DND-41 (cell line): Measurements from ENCODE around the gene DCLK2.

Experiments
- ATAC-seq: fragments of 200-7000 bp; cut with Tn5 transposase; 3 replicates; pipeline ENCODE4 v1.9.1; 2021; ENCODE audit warnings: low read depth; ENCODE audit not compliant: insufficient read depth
- DNase-seq: peaks from one replicate; pipeline ENCODE4 v3.0.0-alpha.2; 2020
- H2AFZ ChIP-seq: 2 replicates; pipeline ENCODE4 v1.6.0; 2012; ENCODE audit warnings: low read depth, low read length
- H3K27ac ChIP-seq: 2 replicates; pipeline ENCODE4 v1.5.1; 2012; ENCODE audit warnings: low read length, inconsistent platforms
- H3K27me3 ChIP-seq: fragments of 200-600 bp; sonication (generic); 2 replicates; pipeline ENCODE4 v1.6.0; 2012; ENCODE audit warnings: low read length, mild to moderate bottlenecking, inconsistent platforms; ENCODE audit not compliant: insufficient read depth, poor library complexity
- H3K36me3 ChIP-seq: 2 replicates; pipeline ENCODE4 v1.5.1; 2012; ENCODE audit warnings: low read length, inconsistent platforms; ENCODE audit not compliant: insufficient read depth
- H3K4me1 ChIP-seq: 2 replicates; pipeline ENCODE4 v1.5.1; 2012; ENCODE audit warnings: mild to moderate bottlenecking, low read length; ENCODE audit not compliant: insufficient read depth
- H3K4me2 ChIP-seq: 2 replicates; pipeline ENCODE4 v1.6.0; 2012; ENCODE audit warnings: mild to moderate bottlenecking, moderate library complexity, low read length, inconsistent platforms; ENCODE audit not compliant: insufficient read depth
- H3K4me3 ChIP-seq, 2 experiments: fragments of 200-600 bp in 1 of 2; shearing (Covaris generic) in 1 of 2; 2 replicates each; pipeline ENCODE4 v1.5.1; 2012 to 2016; ENCODE audit warnings: inconsistent platforms in 2 of 2, low read length in 2 of 2, mild to moderate bottlenecking in 2 of 2, low read depth in 1 of 2, moderate library complexity in 1 of 2
- H3K79me2 ChIP-seq: 2 replicates; pipeline ENCODE4 v1.6.0; 2012; ENCODE audit warnings: low read length, inconsistent platforms; ENCODE audit not compliant: insufficient read depth
- H3K9ac ChIP-seq: 2 replicates; pipeline ENCODE4 v1.6.0; 2012; ENCODE audit warnings: low read depth, mild to moderate bottlenecking, inconsistent platforms, low read length, moderate library complexity
- H3K9me3 ChIP-seq: 2 replicates; pipeline ENCODE4 v1.5.1; 2012; ENCODE audit warnings: low read length, moderate library complexity, mild to moderate bottlenecking, inconsistent platforms; ENCODE audit not compliant: insufficient read depth, severe bottlenecking
- H4K20me1 ChIP-seq: 2 replicates; pipeline ENCODE4 v1.6.0; 2012; ENCODE audit warnings: low read length; ENCODE audit not compliant: insufficient read depth
- CTCF ChIP-seq: IDR thresholded peaks from 2 replicates; pipeline ENCODE4 v1.5.1; 2012; ENCODE audit warnings: borderline replicate concordance, low read length, moderate library complexity, mild to moderate bottlenecking; ENCODE audit not compliant: poor library complexity, severe bottlenecking; ENCODE audit errors: extremely low read depth
- EZH2 ChIP-seq: IDR thresholded peaks from 3 replicates; pipeline ENCODE4 v1.6.1; 2012; ENCODE audit warnings: borderline replicate concordance, low read depth, mild to moderate bottlenecking, moderate library complexity, low read length, inconsistent platforms; ENCODE audit not compliant: severe bottlenecking

DCLK2 gene

GRCh38 chr4:150199056-150199455 lies 120.8 kb downstream of the DCLK2 start:
- Histone ChIP-seq H3K9ac (no peak overlapping the region), H3K27me3 (no peaks in the 10 kb centered on the region), H3K4me3 (no peak overlapping the region), H3K79me2 (no peaks in the 10 kb centered on the region), H3K27ac (no peak overlapping the region), H3K4me2 (no peak overlapping the region), H4K20me1 (no peaks in the 10 kb centered on the region), H3K9me3 (no peaks in the 10 kb centered on the region), H3K36me3 (no peaks in the 10 kb centered on the region), H2AFZ (no peak overlapping the region), H3K4me1 (no peaks in the 10 kb centered on the region)
- TF ChIP-seq CTCF (no peak), EZH2 (no peak)
- DNase-seq = no peak
- no peak for ATAC-seq

- H2AFZ ChIP-seq = no peak overlapping the region
- H3K27me3 ChIP-seq = peaks cover 4% of the 10 kb centered on the region
- TF ChIP-seq CTCF (no peak), EZH2 (no peak)
- no peak overlapping the region for H3K27ac ChIP-seq
- no peaks in the 10 kb centered on the region for H4K20me1 ChIP-seq
- H3K4me3 ChIP-seq = no peak overlapping the region
- H3K9ac ChIP-seq = no peak overlapping the region
- no peaks in the 10 kb centered on the region for H3K9me3 ChIP-seq
- no peak for DNase-seq
- no peaks in the 10 kb centered on the region for H3K79me2 ChIP-seq
- no peak overlapping the region for H3K4me2 ChIP-seq
- no peak for ATAC-seq
- no peaks in the 10 kb centered on the region for H3K36me3 ChIP-seq
- no peaks in the 10 kb centered on the region for H3K4me1 ChIP-seq
Observed at GRCh38 chr4:150205016-150205415, 126.8 kb downstream of the DCLK2 start.

GRCh38 chr4:150206265-150206664 lies 128.0 kb downstream of the DCLK2 start:
- H3K79me2 ChIP-seq = no peaks in the 10 kb centered on the region
- no peak overlapping the region for H3K27ac ChIP-seq
- no peaks in the 10 kb centered on the region for H3K9me3 ChIP-seq
- H3K36me3 ChIP-seq = no peaks in the 10 kb centered on the region
- H3K27me3 ChIP-seq = peaks cover 4% of the 10 kb centered on the region
- no peak overlapping the region for H3K4me2 ChIP-seq
- H4K20me1 ChIP-seq = no peaks in the 10 kb centered on the region
- H3K4me1 ChIP-seq = no peaks in the 10 kb centered on the region
- H3K4me3 ChIP-seq = no peak overlapping the region
- TF ChIP-seq CTCF (no peak), EZH2 (no peak)
- no peak overlapping the region for H3K9ac ChIP-seq
- H2AFZ ChIP-seq = no peak overlapping the region
- DNase-seq = no peak
- ATAC-seq = no peak

DNA sequence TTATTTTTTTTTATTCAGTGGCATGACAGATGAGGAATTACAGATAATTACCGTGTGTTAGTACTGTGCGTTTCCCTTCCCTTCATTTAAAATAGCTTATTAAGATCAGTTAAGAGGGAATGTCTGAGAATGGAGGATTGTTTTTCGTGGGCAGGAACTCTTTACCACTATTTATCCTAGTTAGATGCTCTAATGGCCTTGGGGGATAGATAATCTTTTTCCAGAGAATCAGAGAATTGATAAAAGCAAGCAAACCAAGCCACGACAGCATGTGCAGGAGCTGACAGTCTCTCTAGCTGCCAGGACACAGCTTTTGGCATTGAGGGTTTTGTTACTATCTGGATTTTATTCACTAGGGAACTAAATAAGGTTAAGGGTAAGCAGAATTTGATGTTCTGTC lies 128.7 kb downstream of the DCLK2 start:
- Histone ChIP-seq H4K20me1 (no peaks in the 10 kb centered on the region), H3K4me3 (no peak overlapping the region), H3K9ac (no peak overlapping the region), H3K27ac (no peak overlapping the region), H2AFZ (no peak overlapping the region), H3K36me3 (no peaks in the 10 kb centered on the region), H3K27me3 (peaks cover 4% of the 10 kb centered on the region), H3K4me1 (no peaks in the 10 kb centered on the region), H3K4me2 (no peak overlapping the region), H3K79me2 (no peaks in the 10 kb centered on the region), H3K9me3 (no peaks in the 10 kb centered on the region)
- no peak for DNase-seq
- ATAC-seq = no peak
- no peak for TF ChIP-seq EZH2
- TF ChIP-seq CTCF = no peak
